ENCODE measurements around the gene AHSG. TPM values are rescaled to one million over a fixed set of nuclear protein-coding genes. Genes with fewer than 3 reads are reported as not detected.
"Not testable (repeated sequence)": the region's sequence is repeated elsewhere in the genome, so short reads cannot be mapped to it uniquely, and the experiment has no call there.

The AHSG gene
- total and polyA plus RNA-seq, 2 experiments from 2014 or later, result 0.10 to 0.18 TPM

DNA sequence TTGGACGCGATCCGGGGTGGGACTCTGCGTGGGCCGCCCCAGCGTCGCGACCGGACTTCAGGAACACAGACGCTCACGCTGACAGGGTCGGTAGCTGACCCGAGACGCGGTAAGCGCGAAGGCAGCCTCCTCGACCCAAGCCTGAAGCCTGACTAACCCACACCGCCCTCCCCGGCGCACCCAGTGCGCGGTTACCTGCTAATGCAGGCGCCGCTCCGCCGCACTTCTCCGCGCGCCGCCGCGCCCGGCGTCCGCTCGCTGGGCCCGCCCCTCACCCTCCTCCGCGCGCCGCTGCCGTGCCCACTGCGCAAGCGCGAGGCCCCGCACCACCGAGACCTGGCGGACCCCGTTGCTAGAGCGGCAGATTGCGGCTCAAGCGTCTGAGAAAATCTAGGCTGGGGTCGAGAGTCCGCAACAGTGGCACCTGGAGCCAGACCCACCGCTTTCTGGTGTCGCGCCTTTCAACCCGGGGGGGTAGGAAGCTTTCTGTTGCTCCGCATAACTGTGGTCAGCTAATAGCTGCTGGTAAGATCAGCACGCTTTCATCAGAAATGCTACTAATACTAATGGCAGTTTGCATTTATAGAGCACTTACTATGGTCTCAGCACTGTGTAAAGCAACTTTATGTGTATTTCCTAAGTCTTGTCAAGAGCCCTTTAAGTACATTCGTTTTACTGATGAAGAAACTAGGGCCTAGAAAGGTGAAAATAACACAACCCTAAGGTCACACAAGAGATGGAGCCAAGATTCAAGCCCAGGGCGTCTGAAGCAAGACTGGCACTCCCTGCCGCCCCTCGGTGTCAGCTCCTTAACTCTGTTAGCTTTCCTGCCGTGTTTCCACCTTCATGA, 45.6 kb upstream of the AHSG start, which contains the start of gene TBCCD1:
TSS of gene TBCCD1 (minus strand) at position 268 of the 850 bp plus-strand sequence. CDS start 3,010 bp downstream, outside the sequence.
- peaks cover 25% of the 10 kb centered on the region for H3K4me1 ChIP-seq (ENCODE audit: insufficient read depth)
- peak within 1 kb of the TSS; percentile 97 for H2AFZ ChIP-seq
- H3K27ac ChIP-seq (ENCODE audit: low read depth), result peak within 1 kb of the TSS; percentile 85
- 0 out of 3 replicates have a peak, but pooled peaks cover 3% of the 10 kb centered on the region for H3K36me3 Mint-ChIP-seq (ENCODE audit: low read depth)
- H3F3A ChIP-seq (replicated peaks; ENCODE audit: low read depth), result peaks cover 2% of the 10 kb centered on the region; the same call in 1 of the 2 replicates
- H3K4me3 ChIP-seq, result peak within 1 kb of the TSS; percentile 96
- no peaks in the 10 kb centered on the region for H3K9me3 Mint-ChIP-seq
- no peaks in the 10 kb centered on the region for H3K27me3 ChIP-seq (ENCODE audit: insufficient read depth)
- H3K9me2 ChIP-seq (ENCODE audit: insufficient read depth), result no peaks in the 10 kb centered on the region
- peak; percentile 89 for DNase-seq (ENCODE audit: low spot score)
- H3K36me3 ChIP-seq (ENCODE audit: insufficient read depth), result peaks cover 9% of the 10 kb centered on the region
- peaks cover 20% of the 10 kb centered on the region for H3K79me2 ChIP-seq (replicated peaks; ENCODE audit: insufficient read depth)
- H4K20me1 ChIP-seq (replicated peaks; ENCODE audit: insufficient read depth), result 0 out of 2 replicates have a peak, but pooled peaks cover 8% of the 10 kb centered on the region
- H3K4me3 Mint-ChIP-seq, result peak within 1 kb of the TSS; percentile 80
- TF ChIP-seq ZNF114 (CRISPR knock-in tag; IDR thresholded peaks at IDR 0.05) (no peak), STAT1 (IDR thresholded peaks at IDR 0.05; ENCODE audit: unreplicated experiment) (no peak), CREB1 (CRISPR knock-in tag; IDR thresholded peaks at IDR 0.05; ENCODE audit: low read depth) (peak; percentile 25; the same call in 1 of the 2 replicates), NANOG (IDR thresholded peaks at IDR 0.05; ENCODE audit: borderline replicate concordance) (no peak), POLR2AphosphoS5 (IDR thresholded peaks at IDR 0.05; ENCODE audit: low read depth) (peak; percentile 89)
- TF ChIP-seq, protein P1, sequence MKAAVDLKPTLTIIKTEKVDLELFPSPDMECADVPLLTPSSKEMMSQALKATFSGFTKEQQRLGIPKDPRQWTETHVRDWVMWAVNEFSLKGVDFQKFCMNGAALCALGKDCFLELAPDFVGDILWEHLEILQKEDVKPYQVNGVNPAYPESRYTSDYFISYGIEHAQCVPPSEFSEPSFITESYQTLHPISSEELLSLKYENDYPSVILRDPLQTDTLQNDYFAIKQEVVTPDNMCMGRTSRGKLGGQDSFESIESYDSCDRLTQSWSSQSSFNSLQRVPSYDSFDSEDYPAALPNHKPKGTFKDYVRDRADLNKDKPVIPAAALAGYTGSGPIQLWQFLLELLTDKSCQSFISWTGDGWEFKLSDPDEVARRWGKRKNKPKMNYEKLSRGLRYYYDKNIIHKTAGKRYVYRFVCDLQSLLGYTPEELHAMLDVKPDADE (IDR thresholded peaks at IDR 0.05), result 0 out of 2 replicates have a peak, but pooled peaks have one; percentile 31
- peak within 1 kb of the TSS; percentile 94 for H3K27ac Mint-ChIP-seq
- peak within 1 kb of the TSS; percentile 87 for H3K4me2 ChIP-seq
- ATAC-seq, result peak; percentile 77
- peaks cover 7% of the 10 kb centered on the region for H3K27me3 Mint-ChIP-seq (ENCODE audit: insufficient read depth, low read depth, poor library complexity)
- H3K4me1 Mint-ChIP-seq, result peaks cover 21% of the 10 kb centered on the region

DNA sequence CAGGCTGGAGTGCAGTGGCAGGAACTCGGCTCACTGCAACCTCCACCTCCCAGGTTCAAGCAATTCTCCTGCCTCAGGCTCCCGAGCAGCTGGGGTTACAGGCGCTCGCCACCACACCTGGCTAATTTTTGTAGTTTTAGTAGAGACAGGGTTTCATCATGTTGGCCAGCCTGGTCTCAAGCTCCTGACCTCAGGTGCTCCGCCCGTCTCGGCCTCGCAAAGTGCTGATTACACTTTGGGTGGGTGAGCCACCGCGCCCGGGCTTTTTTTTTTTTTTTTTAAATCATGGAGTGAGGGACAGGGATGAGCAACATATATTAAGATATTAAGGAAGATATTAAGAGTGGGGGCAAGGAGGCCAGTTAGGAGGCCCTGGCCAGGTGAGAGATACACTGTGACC, 43.5 kb upstream of the AHSG start:
- not testable (repeated sequence) for DNase-seq (ENCODE audit: low spot score); H3K27me3 Mint-ChIP-seq (ENCODE audit: insufficient read depth, low read depth, poor library complexity); H3F3A ChIP-seq (replicated peaks; ENCODE audit: low read depth); H4K20me1 ChIP-seq (replicated peaks; ENCODE audit: insufficient read depth); H3K27ac ChIP-seq (ENCODE audit: low read depth); H3K9me3 Mint-ChIP-seq; H3K27me3 ChIP-seq (ENCODE audit: insufficient read depth); H3K9me2 ChIP-seq (ENCODE audit: insufficient read depth); ATAC-seq; H2AFZ ChIP-seq
- Histone ChIP-seq H3K4me2 (peak overlapping the region; percentile 81), H3K36me3 (ENCODE audit: insufficient read depth) (peaks cover 23% of the 10 kb centered on the region; the same call in 1 of the 2 replicates), H3K79me2 (replicated peaks; ENCODE audit: insufficient read depth) (peaks cover 32% of the 10 kb centered on the region), H3K4me3 (peak overlapping the region; percentile 64), H3K4me1 (ENCODE audit: insufficient read depth) (peaks cover 25% of the 10 kb centered on the region)
- peaks cover 17% of the 10 kb centered on the region; the same call in 2 of the 3 replicates for H3K36me3 Mint-ChIP-seq (ENCODE audit: low read depth)
- peak overlapping the region; percentile 88 for H3K4me3 Mint-ChIP-seq
- H3K27ac Mint-ChIP-seq, result peak overlapping the region; percentile 98
- peaks cover 21% of the 10 kb centered on the region for H3K4me1 Mint-ChIP-seq

DNA sequence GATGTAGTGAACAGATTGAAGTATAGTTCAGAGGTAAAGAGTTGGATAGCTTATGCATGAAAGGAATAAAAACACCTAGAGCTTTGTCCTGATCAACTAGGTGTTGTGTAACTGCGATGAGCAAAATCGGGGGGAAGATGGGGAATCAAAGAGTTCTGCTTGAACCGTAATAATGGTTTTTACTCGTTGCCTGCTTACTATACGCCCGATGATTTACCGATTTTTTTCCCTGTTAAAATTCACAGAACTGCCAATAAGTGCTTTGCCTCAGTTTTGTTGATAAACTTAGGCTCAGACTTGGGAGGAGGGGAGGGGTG, 43.1 kb upstream of the AHSG start:
- H3K9me3 Mint-ChIP-seq, result no peaks in the 10 kb centered on the region
- peak overlapping the region; percentile 70; the same call in 1 of the 2 replicates for H3K27ac ChIP-seq (ENCODE audit: low read depth)
- TF ChIP-seq ZNF331 (CRISPR knock-in tag; IDR thresholded peaks at IDR 0.05; ENCODE audit: low read depth) (no peak), JUNB (IDR thresholded peaks at IDR 0.05; ENCODE audit: unreplicated experiment) (no peak), STAT1 (IDR thresholded peaks at IDR 0.05; ENCODE audit: unreplicated experiment) (no peak)
- TF ChIP-seq, protein P2, sequence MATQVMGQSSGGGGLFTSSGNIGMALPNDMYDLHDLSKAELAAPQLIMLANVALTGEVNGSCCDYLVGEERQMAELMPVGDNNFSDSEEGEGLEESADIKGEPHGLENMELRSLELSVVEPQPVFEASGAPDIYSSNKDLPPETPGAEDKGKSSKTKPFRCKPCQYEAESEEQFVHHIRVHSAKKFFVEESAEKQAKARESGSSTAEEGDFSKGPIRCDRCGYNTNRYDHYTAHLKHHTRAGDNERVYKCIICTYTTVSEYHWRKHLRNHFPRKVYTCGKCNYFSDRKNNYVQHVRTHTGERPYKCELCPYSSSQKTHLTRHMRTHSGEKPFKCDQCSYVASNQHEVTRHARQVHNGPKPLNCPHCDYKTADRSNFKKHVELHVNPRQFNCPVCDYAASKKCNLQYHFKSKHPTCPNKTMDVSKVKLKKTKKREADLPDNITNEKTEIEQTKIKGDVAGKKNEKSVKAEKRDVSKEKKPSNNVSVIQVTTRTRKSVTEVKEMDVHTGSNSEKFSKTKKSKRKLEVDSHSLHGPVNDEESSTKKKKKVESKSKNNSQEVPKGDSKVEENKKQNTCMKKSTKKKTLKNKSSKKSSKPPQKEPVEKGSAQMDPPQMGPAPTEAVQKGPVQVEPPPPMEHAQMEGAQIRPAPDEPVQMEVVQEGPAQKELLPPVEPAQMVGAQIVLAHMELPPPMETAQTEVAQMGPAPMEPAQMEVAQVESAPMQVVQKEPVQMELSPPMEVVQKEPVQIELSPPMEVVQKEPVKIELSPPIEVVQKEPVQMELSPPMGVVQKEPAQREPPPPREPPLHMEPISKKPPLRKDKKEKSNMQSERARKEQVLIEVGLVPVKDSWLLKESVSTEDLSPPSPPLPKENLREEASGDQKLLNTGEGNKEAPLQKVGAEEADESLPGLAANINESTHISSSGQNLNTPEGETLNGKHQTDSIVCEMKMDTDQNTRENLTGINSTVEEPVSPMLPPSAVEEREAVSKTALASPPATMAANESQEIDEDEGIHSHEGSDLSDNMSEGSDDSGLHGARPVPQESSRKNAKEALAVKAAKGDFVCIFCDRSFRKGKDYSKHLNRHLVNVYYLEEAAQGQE (IDR thresholded peaks at IDR 0.05; ENCODE audit: unreplicated experiment), result no peak

More for the DNA sequence above, 43.1 kb upstream of the AHSG start:
- peaks cover 21% of the 10 kb centered on the region; the same call in 2 of the 3 replicates for H3K36me3 Mint-ChIP-seq (ENCODE audit: low read depth)
- H3K4me3 Mint-ChIP-seq, result peak overlapping the region; percentile 88
- H3K4me1 Mint-ChIP-seq, result peaks cover 21% of the 10 kb centered on the region
- Histone ChIP-seq H3K36me3 (ENCODE audit: insufficient read depth) (peaks cover 26% of the 10 kb centered on the region; the same call in 1 of the 2 replicates), H3K4me1 (ENCODE audit: insufficient read depth) (peaks cover 25% of the 10 kb centered on the region), H3K79me2 (replicated peaks; ENCODE audit: insufficient read depth) (peaks cover 35% of the 10 kb centered on the region), H3K4me3 (peak overlapping the region; percentile 64), H3F3A (replicated peaks; ENCODE audit: low read depth) (peaks cover 2% of the 10 kb centered on the region; the same call in 1 of the 2 replicates), H2AFZ (no peak overlapping the region), H3K9me2 (ENCODE audit: insufficient read depth) (no peaks in the 10 kb centered on the region), H3K27me3 (ENCODE audit: insufficient read depth) (no peaks in the 10 kb centered on the region), H3K4me2 (peak overlapping the region; percentile 81), H4K20me1 (replicated peaks; ENCODE audit: insufficient read depth) (peaks cover 3% of the 10 kb centered on the region; the same call in 1 of the 2 replicates)
- peak overlapping the region; percentile 98 for H3K27ac Mint-ChIP-seq
- DNase-seq (ENCODE audit: low spot score), result no peak
- ATAC-seq, result no peak
- H3K27me3 Mint-ChIP-seq (ENCODE audit: insufficient read depth, low read depth, poor library complexity), result peaks cover 7% of the 10 kb centered on the region
